ENCODE measurements around the gene KCNT1. TPM values are rescaled to one million over a fixed set of nuclear protein-coding genes. Genes with fewer than 3 reads are reported as not detected.

The KCNT1 gene
- total RNA-seq, 2 donors from 2014 or later = 0.48 TPM; not detected in 1

GRCh38 chr9:135719472-135719871, 17.5 kb downstream of the KCNT1 start:
- no peak for TF ChIP-seq CTCF (IDR thresholded peaks at IDR 0.05)
- Histone ChIP-seq H3K4me3 (no peak overlapping the region), H3K27me3 (peaks cover 0 to 10% of the 10 kb centered on the region in 2 donors), H3K36me3 (no peaks in the 10 kb centered on the region), H3K9me3 (no peaks in the 10 kb centered on the region), H3K27ac (no peak overlapping the region), H3K4me1 (peaks cover 0 to 4% of the 10 kb centered on the region in 2 donors)
- DNase-seq (ENCODE audit: low spot score) = no peak

- peaks cover 0 to 8% of the 10 kb centered on the region in 2 donors for H3K27me3 ChIP-seq
Observed at GRCh38 chr9:135722365-135722764, 20.4 kb downstream of the KCNT1 start.

GRCh38 chr9:135724186-135724787, 22.3 kb downstream of the KCNT1 start:
- Histone ChIP-seq H3K4me1 (no peaks in the 10 kb centered on the region), H3K36me3 (no peaks in the 10 kb centered on the region), H3K9me3 (no peaks in the 10 kb centered on the region), H3K4me3 (no peak overlapping the region), H3K27ac (no peak overlapping the region), H3K27me3 (no peaks in the 10 kb centered on the region)
- DNase-seq (ENCODE audit: low spot score) = no peak
- TF ChIP-seq CTCF (IDR thresholded peaks at IDR 0.05) = no peak

More at GRCh38 chr9:135722365-135722764, 20.4 kb downstream of the KCNT1 start:
- no peaks in the 10 kb centered on the region for H3K4me1 ChIP-seq
- H3K9me3 ChIP-seq = no peaks in the 10 kb centered on the region
- H3K27ac ChIP-seq = no peak overlapping the region
- TF ChIP-seq CTCF (IDR thresholded peaks at IDR 0.05) = no peak
- no peak for DNase-seq (ENCODE audit: low spot score)
- H3K36me3 ChIP-seq = no peaks in the 10 kb centered on the region
- H3K4me3 ChIP-seq = no peak overlapping the region

- Histone ChIP-seq H3K4me3 (no peak overlapping the region), H3K27me3 (no peaks in the 10 kb centered on the region), H3K36me3 (no peaks in the 10 kb centered on the region), H3K27ac (no peak overlapping the region), H3K9me3 (no peaks in the 10 kb centered on the region), H3K4me1 (no peaks in the 10 kb centered on the region)
- TF ChIP-seq CTCF (IDR thresholded peaks at IDR 0.05) = no peak
- no peak for DNase-seq (ENCODE audit: low spot score)
Observed at GRCh38 chr9:135726138-135726853, 24.3 kb downstream of the KCNT1 start.

- H3K36me3 ChIP-seq = no peaks in the 10 kb centered on the region
- no peak overlapping the region for H3K4me3 ChIP-seq
- H3K4me1 ChIP-seq = no peaks in the 10 kb centered on the region
- H3K27me3 ChIP-seq = no peaks in the 10 kb centered on the region
- H3K27ac ChIP-seq = no peak overlapping the region
- H3K9me3 ChIP-seq = no peaks in the 10 kb centered on the region
- TF ChIP-seq CTCF (IDR thresholded peaks at IDR 0.05) = no peak
- no peak for DNase-seq (ENCODE audit: low spot score)
Observed at GRCh38 chr9:135727257-135727875, 25.4 kb downstream of the KCNT1 start.
